Embryonic facial prominence (tissue), 1 donor: ENCODE measurements around the gene ZDHHC14.
"Not testable (repeated sequence)": the region's sequence is repeated elsewhere in the genome, so short reads cannot be mapped to it uniquely, and the experiment has no call there.

Experiments
- DNase-seq: peaks from one replicate; pipeline ENCODE4 v3.0.0-alpha.2; 2016; ENCODE audit errors: extremely low spot score

Gene ZDHHC14

GRCh38 chr6:157552081-157552747 lies 171.2 kb downstream of the ZDHHC14 start:
- DNase-seq = no peak

GRCh38 chr6:157552820-157553485 lies 172.0 kb downstream of the ZDHHC14 start:
- no peak for DNase-seq

- no peak for DNase-seq
These were observed 173.8 kb downstream of the ZDHHC14 start for GRCh38 chr6:157554747-157555146.

GRCh38 chr6:157555455-157556143 lies 174.6 kb downstream of the ZDHHC14 start:
- no peak for DNase-seq

- no peak for DNase-seq
These were observed 175.2 kb downstream of the ZDHHC14 start for GRCh38 chr6:157556144-157556645.

DNA sequence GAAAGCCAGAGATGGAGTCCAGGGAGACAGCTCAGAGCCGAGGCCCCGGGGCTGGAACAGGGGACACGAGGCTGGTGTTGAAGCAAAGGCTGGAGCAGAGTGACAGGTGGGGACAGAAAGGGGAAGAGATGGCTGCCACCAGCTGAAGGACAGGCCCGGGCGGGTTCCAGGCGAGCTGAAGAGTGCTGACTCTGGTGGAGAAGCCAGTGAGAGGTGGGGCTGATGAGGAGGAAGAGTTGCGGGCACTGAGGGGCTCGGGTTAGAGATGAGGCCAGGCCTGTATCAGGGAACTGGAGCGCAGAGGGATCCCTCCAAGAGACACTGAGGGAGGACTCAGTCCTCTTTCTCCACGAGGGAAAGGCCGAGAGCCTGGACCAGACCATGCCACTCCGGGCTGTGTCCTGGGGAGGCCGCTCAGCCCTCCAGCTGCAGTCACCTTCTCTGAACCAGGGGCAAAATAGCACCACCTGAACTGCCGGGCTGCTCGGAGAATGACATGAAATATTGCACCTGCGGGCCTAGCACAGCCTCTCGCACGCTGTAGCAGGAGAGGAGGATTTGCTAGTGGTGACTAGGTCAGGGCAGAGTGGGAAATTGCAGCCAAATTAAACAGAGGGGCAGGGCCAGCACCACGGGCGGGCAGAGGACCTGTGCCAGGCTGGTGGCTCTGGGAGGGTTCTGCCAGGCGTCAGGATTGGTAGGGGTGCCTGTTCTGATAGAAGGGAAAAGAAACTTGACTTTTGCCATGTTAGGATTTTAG lies 175.9 kb downstream of the ZDHHC14 start:
- DNase-seq = no peak

DNA sequence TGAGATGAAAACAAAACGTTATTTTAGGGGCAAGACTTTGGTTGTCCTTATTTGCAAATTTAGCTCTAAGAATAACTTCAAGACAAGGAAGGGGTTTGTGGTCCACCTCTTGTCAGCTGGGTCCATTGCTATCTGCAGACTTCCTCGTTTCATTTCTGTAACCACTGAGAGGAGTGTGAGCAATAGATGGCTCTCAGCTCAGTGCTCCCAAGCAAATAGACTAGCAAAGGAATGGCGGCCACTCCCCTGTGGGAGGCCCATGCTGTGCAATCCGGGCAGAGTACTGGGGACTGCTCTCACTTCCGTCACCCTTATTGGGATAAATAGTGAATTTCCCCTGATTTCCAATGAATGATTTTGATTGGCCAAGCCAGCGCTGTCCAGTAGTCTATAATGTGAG lies 176.6 kb downstream of the ZDHHC14 start:
- no peak for DNase-seq

DNA sequence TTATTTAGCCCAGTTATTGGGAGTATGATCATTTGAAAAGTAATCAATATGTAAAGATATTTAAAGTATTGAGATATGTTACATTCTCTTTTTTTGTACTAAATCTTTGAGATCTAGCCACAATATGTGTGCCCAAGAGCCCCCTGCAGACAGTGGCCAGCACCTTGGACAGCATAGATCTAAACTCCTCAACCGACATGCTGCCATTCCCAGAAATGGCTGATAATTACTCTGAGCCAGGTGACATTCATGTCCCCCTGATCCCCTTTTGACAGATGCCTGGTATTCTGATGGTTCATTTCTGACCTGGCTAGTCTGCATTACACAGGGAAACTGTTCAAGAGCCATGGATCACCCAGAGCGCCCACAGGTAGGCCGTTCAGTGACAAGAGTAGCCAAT lies 177.1 kb downstream of the ZDHHC14 start:
- DNase-seq = no peak

DNA sequence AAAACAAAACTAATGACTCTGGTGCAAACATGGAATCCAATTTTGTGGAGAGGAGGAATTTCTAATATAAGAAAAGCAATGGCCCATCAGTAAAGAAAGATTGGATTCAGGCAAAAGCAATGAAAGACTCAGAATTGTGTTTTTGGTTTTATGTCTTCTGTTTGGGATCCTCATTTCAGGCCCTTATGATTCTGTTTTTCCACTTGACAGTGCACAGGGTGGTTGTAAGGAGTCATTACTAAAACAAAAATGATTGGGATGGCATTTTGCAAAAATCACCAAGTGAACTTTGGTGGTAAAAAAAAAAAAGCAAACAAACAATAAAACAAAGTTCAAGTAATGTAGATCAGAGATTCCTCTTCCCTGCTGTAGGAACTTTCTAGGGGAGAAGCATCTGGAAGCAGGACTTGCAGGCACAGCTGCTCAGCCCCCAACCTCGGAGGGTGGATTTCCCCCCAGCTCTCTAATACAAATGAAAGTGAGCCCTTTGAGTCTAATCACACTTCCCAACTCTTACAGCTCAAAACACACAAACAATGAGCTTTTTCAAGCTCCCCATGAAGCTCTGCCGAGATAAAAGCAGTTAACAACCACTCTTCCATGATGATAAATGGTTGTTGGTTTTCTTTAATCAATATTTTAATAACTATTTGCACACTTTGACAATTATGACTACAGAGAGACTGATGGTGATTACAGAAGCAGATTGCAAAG lies 177.7 kb downstream of the ZDHHC14 start:
- DNase-seq = no peak

- DNase-seq = no peak
These were observed 178.3 kb downstream of the ZDHHC14 start for GRCh38 chr6:157559201-157559756.

DNA sequence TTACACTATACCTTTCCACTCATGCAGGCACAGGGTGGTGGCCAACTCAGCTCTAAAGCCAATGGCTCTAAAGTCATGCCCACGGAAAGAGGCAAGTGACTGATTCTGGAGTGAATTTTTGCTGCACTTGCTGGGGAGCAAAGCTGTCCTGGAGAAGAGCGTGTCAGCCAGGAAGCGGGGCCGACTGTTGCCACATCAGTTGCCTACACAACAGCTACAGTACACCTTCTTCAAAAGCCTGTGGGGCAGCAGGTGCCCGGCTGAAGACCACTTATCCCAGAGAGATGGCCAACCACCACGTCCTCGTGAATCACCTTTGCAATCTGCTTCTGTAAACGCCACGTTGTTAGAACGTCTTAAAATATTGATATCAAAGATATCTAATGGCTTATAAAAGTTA lies 179.1 kb downstream of the ZDHHC14 start:
- DNase-seq = not testable (repeated sequence)

DNA sequence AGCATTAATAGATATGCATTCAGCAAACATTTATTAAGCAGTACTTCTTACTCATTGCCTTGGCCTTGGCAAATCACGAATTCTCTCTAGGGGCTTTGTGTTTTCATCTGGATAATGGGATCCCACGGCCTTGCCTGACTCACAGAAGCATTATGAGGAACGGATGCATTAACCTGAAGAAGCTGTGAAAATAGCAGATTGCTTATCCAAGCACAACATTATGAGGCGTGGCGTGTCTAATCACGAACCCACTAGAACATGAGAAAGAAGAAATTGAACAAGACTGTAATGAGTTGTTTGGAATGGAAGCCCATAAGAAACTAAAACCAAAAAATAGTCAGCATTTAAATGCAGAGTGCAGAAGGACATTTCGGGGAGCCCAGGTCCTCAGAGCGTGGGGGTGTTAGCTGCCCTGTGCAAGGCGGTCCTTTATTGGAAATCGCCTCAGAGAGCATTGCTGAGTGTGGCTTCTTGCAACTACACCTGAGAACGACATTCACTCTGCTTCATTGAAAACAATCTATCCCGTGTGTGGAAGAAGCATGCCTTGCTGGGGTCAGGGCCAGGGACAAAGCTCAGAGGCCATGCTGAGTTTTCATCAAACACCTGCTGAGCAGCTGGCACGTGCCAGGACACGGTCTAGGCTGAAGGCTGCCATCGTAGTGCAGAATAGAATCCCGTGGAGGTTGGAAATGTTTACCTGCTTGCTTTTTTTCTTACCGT lies 179.9 kb downstream of the ZDHHC14 start:
- no peak for DNase-seq

DNA sequence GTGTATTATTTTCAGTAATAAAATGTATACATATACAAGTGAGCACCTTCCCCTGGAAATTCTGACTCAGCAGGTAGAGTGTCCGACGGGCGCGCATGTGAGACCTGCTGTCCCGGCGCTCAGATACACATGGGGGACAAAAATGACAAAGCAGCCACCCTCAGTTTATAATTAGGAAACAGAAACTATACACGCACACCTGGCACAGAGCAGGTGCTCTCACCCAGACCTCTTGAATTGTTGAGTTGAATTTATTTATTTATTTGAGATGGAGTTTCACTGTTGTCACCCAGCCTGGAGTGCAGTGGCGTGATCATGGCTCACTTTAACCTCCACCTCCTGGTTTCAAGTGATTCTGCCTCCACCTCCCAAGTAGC lies 180.4 kb downstream of the ZDHHC14 start:
- DNase-seq = no peak

GRCh38 chr6:157561929-157562810 lies 181.2 kb downstream of the ZDHHC14 start:
- DNase-seq = no peak

GRCh38 chr6:157562997-157563396 lies 182.0 kb downstream of the ZDHHC14 start:
- no peak for DNase-seq

DNA sequence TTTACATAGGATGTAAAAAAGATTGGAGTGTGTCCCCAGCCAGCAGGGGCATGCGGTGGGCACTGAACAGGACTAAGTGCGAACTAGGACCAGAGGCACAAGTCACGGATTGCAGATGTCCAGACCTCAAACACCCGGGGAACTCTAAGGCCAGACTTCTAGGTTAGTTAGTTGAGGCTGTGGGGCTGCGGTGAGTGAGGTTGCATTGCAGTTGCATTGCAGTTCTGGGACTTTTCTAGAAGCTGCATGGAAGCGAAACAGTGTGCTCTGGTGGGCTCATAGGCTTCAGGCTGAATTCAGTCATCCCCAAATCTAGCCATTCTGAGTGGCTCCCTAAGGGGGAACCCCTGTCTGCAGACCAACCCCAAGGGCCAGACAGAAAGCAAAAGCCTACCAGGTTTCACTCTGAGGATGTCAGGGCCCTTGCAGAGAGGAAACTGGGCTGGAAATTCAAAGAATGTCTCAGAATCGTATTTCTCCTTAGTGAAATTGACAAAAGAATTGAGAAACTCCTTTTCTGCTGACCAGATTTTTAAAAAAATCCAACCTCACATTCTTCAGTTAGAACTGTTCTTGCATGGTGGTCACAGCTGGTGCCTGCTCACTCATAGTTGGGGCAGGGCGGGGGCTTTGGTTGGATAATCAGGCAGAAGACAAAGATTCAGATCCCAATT lies 182.8 kb downstream of the ZDHHC14 start:
- no peak for DNase-seq

GRCh38 chr6:157568702-157569101 lies 187.7 kb downstream of the ZDHHC14 start:
- no peak for DNase-seq

GRCh38 chr6:157569543-157569942 lies 188.6 kb downstream of the ZDHHC14 start:
- no peak for DNase-seq

DNA sequence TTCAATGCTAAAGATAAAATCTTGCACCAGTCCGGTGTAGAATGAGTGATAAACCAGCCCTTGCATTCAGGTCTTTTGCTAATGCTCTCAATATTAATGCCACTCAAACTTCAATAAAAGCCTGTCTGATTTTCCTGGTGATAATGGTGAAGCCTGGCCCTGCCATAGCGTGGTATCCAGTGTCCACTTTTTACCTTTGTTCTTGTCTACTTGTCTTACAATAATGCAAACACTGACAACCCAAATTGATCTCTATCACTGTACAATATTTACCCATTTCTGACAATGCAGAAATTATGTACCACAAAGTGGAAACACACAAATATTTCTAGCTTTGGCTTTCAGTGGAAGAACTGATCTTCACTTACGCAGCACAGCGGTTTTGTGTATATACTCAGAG lies 189.1 kb downstream of the ZDHHC14 start:
- DNase-seq = no peak
